ENCODE results near the gene GAST. TPM values are rescaled to one million over a fixed set of nuclear protein-coding genes. Genes with fewer than 3 reads are reported as not detected.
A peak's percentile ranks its signal among the peaks of the same experiment; 100 is the strongest.

Gene GAST
- total and polyA plus RNA-seq, 10 of the 15 experiments (the other 5 are each of a cell fraction or from before 2014, with no cell fraction given), result not detected

DNA sequence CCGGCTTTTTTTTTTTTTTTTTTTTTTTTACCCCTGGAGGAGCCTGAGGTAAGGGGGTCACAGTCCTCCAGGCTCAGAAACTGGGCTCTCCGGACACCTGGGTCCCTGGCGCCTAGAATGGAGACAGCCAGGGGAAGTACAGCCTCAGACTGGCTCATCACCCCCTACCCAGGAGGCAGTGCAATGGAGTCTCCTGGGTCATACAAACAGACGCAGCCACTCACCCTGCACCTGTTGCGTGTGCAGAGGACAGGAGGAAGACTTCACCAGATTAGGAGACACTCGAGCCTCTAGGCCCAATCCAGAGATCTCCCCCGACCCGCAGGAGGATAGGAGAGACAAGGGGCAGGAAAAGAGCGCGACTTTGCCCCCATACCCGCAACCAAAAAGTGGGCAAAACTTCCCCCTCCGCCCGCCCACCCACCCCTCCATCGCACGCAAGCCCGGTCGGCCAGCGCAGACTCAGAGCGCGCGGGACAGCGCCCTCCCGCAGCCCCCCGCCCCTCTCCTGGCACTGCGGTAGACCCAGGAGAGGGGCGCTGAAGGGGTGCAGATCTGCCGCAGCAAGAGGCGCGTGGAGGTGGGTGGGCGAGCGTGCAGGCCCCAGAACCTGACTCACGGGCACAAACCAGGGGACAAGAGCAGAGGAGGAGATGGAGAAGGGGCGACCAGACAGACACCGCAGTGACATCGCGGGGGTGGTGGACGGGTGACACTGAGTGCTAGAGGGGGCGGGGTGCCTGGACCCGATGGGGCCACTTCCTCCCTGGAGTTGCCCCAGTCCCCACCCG lies 21.4 kb downstream of the GAST start:
- TF ChIP-seq EGR1 (IDR thresholded peaks at IDR 0.05; ENCODE audit: borderline replicate concordance in 1 of 2, low read depth in 2 of 2, low read length in 2 of 2), result 0 out of 3 replicates have a peak, but pooled peaks of 1 of the 2 experiments have one; percentile 7
- TF ChIP-seq, protein P1, sequence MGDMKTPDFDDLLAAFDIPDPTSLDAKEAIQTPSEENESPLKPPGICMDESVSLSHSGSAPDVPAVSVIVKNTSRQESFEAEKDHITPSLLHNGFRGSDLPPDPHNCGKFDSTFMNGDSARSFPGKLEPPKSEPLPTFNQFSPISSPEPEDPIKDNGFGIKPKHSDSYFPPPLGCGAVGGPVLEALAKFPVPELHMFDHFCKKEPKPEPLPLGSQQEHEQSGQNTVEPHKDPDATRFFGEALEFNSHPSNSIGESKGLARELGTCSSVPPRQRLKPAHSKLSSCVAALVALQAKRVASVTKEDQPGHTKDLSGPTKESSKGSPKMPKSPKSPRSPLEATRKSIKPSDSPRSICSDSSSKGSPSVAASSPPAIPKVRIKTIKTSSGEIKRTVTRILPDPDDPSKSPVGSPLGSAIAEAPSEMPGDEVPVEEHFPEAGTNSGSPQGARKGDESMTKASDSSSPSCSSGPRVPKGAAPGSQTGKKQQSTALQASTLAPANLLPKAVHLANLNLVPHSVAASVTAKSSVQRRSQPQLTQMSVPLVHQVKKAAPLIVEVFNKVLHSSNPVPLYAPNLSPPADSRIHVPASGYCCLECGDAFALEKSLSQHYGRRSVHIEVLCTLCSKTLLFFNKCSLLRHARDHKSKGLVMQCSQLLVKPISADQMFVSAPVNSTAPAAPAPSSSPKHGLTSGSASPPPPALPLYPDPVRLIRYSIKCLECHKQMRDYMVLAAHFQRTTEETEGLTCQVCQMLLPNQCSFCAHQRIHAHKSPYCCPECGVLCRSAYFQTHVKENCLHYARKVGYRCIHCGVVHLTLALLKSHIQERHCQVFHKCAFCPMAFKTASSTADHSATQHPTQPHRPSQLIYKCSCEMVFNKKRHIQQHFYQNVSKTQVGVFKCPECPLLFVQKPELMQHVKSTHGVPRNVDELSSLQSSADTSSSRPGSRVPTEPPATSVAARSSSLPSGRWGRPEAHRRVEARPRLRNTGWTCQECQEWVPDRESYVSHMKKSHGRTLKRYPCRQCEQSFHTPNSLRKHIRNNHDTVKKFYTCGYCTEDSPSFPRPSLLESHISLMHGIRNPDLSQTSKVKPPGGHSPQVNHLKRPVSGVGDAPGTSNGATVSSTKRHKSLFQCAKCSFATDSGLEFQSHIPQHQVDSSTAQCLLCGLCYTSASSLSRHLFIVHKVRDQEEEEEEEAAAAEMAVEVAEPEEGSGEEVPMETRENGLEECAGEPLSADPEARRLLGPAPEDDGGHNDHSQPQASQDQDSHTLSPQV (IDR thresholded peaks at IDR 0.05), result no peak
- no peak for ATAC-seq
- H3K79me2 ChIP-seq (ENCODE audit: control insufficient read depth, insufficient read depth, low read length), result no peaks in the 10 kb centered on the region
- no TSS peak for BruUV-seq (replicated peaks)
- H3K4me1 ChIP-seq (ENCODE audit: control insufficient read depth, insufficient read depth, low read length), result peaks cover 3% of the 10 kb centered on the region; the same call in 1 of the 2 replicates
- no peak overlapping the region for H2AFZ ChIP-seq (ENCODE audit: control insufficient read depth, low read depth, low read length)
- no peaks in the 10 kb centered on the region for H4K20me1 ChIP-seq (ENCODE audit: control insufficient read depth, insufficient read depth)
- no peak overlapping the region for H3K27ac ChIP-seq (ENCODE audit: control insufficient read depth, insufficient read depth)
- peaks cover 8 to 13% of the 10 kb centered on the region in 2 experiments; a peak in 3 of 4 replicates for H3K27me3 ChIP-seq (replicated peaks in 1 of 2; ENCODE audit: control insufficient read depth in 2 of 2, insufficient read depth in 2 of 2, low read length in 1 of 2)
- H3K4me3 ChIP-seq, result no peak overlapping the region
- no peak for FAIRE-seq
- no peaks in the 10 kb centered on the region for H3K9me3 ChIP-seq (replicated peaks; ENCODE audit: control insufficient read depth, insufficient read depth, low read length)
- H3K9ac ChIP-seq (ENCODE audit: control insufficient read depth, insufficient read depth, low read length), result no peak overlapping the region
- intact Hi-C loops (cut with micrococcal nuclease; ENCODE audit: unreplicated experiment), result no loop called here
- SMC1A ChIA-PET (ENCODE audit: uncharacterized antibody, unreplicated experiment), result no interaction called here
- RAD21 ChIA-PET (ENCODE audit: unreplicated experiment), result interaction anchor here (0.6 kb wide), 1 partner anchor 43 kb away, joined by 4 read pairs; no protein-coding TSS in a partner anchor
- POLR2A ChIA-PET, result no interaction called here
- H3K36me3 ChIP-seq (ENCODE audit: control insufficient read depth in 2 of 2, insufficient read depth in 2 of 2, low read length in 1 of 2), result no peaks in the 10 kb centered on the region
- 23% methylated on average over 25 of the region's 40 CpGs for WGBS (ENCODE audit: insufficient coverage, insufficient replicate concordance, low lambda C conversion rate, missing lambda C conversion rate)
- H3K4me2 ChIP-seq (ENCODE audit: control insufficient read depth, insufficient read depth), result no peak overlapping the region
- DNase-seq (ENCODE audit: low read depth, low spot score), result no peak
- in situ Hi-C loops (cut with MboI), result no loop called here
- CTCF ChIA-PET, result interaction anchor here (1.2 kb wide), 1 partner anchor 226 kb away, joined by 5 read pairs; no protein-coding TSS in a partner anchor

Data from GM12878 (cell line).